A172 (cell line): ENCODE results near the gene SESTD1. TPM values are rescaled to one million over a fixed set of nuclear protein-coding genes. Genes with fewer than 3 reads are reported as not detected.

ENCODE experiments used
- total RNA-seq: library from RNA; depleted of rRNA; stranded (reverse); fragments of >200 nt; shearing (Covaris generic); gene quantifications from 2 replicates; pipeline ENCODE4 v1.2.3, GENCODE V29; 2014; rRNA removed

SESTD1 gene
- total RNA-seq, 1 experiment from 2014 or later: 23.9 TPM

Other genes starting within 250 kb of the SESTD1 start
- gene CCDC141, start 214.7 kb downstream of the SESTD1 start, total RNA-seq: 0.31 TPM in 1 of 2 replicates, not detected in the other